Measurements from ENCODE around the gene ARPC4.

ARPC4 gene

GRCh38 chr3:9793161-9793781 is 389 bp downstream of the ARPC4 start:
- Histone ChIP-seq H3K9me3 (ENCODE audit: low read length) (no peaks in the 10 kb centered on the region), H4K20me1 (ENCODE audit: insufficient read depth, low read length) (no peaks in the 10 kb centered on the region), H3K4me2 (ENCODE audit: low read length) (peak overlapping the region; percentile 99), H3K4me3 (ENCODE audit: low read depth, low read length, poor library complexity, severe bottlenecking) (peak overlapping the region; percentile 93), H3K79me2 (ENCODE audit: insufficient read depth, low read length) (peaks cover 23% of the 10 kb centered on the region), H3K9ac (ENCODE audit: low read length) (peak overlapping the region; percentile 98), H3F3A (ENCODE audit: insufficient read depth, low read length) (no peaks in the 10 kb centered on the region), H3K36me3 (ENCODE audit: insufficient read depth, low read length) (peaks cover 57% of the 10 kb centered on the region), H2AFZ (ENCODE audit: low read length) (no peak overlapping the region), H3K27me3 (ENCODE audit: insufficient read depth, low read length) (no peaks in the 10 kb centered on the region), H3K27ac (ENCODE audit: low read depth, low read length, poor library complexity, severe bottlenecking) (peak overlapping the region; percentile 83), H3K9me2 (ENCODE audit: low read depth, low read length) (no peaks in the 10 kb centered on the region), H3K4me1 (ENCODE audit: insufficient read depth, low read length, severe bottlenecking) (peaks cover 33% of the 10 kb centered on the region)
- TF ChIP-seq CTCF (IDR thresholded peaks at IDR 0.05; ENCODE audit: low read length): no peak
- no peak for TF ChIP-seq EZH2 (IDR thresholded peaks at IDR 0.05; ENCODE audit: borderline replicate concordance, low read length)

GRCh38 chr3:9794400-9794799 is 1.5 kb downstream of the ARPC4 start:
- TF ChIP-seq EZH2 (IDR thresholded peaks at IDR 0.05; ENCODE audit: borderline replicate concordance, low read length) (no peak), CTCF (IDR thresholded peaks at IDR 0.05; ENCODE audit: low read length) (no peak)
- no peaks in the 10 kb centered on the region for H4K20me1 ChIP-seq (ENCODE audit: insufficient read depth, low read length)
- peak overlapping the region; percentile 93 for H3K4me3 ChIP-seq (ENCODE audit: low read depth, low read length, poor library complexity, severe bottlenecking)
- H3K27ac ChIP-seq (ENCODE audit: low read depth, low read length, poor library complexity, severe bottlenecking): no peak overlapping the region
- H3K9me3 ChIP-seq (ENCODE audit: low read length): no peaks in the 10 kb centered on the region
- H3K36me3 ChIP-seq (ENCODE audit: insufficient read depth, low read length): peaks cover 60% of the 10 kb centered on the region
- H3K9me2 ChIP-seq (ENCODE audit: low read depth, low read length): no peaks in the 10 kb centered on the region
- no peaks in the 10 kb centered on the region for H3K27me3 ChIP-seq (ENCODE audit: insufficient read depth, low read length)
- peaks cover 23% of the 10 kb centered on the region for H3K79me2 ChIP-seq (ENCODE audit: insufficient read depth, low read length)
- H2AFZ ChIP-seq (ENCODE audit: low read length): no peak overlapping the region
- H3K4me1 ChIP-seq (ENCODE audit: insufficient read depth, low read length, severe bottlenecking): peaks cover 33% of the 10 kb centered on the region
- peak overlapping the region; percentile 99 for H3K4me2 ChIP-seq (ENCODE audit: low read length)
- peak overlapping the region; percentile 20; the same call in 1 of the 2 replicates for H3K9ac ChIP-seq (ENCODE audit: low read length)
- no peaks in the 10 kb centered on the region for H3F3A ChIP-seq (ENCODE audit: insufficient read depth, low read length)

- H3K9me2 ChIP-seq (ENCODE audit: low read depth, low read length): no peaks in the 10 kb centered on the region
- peaks cover 23% of the 10 kb centered on the region for H3K79me2 ChIP-seq (ENCODE audit: insufficient read depth, low read length)
- TF ChIP-seq EZH2 (IDR thresholded peaks at IDR 0.05; ENCODE audit: borderline replicate concordance, low read length) (no peak), CTCF (IDR thresholded peaks at IDR 0.05; ENCODE audit: low read length) (no peak)
- H3K36me3 ChIP-seq (ENCODE audit: insufficient read depth, low read length): peaks cover 61% of the 10 kb centered on the region
- no peaks in the 10 kb centered on the region for H3K27me3 ChIP-seq (ENCODE audit: insufficient read depth, low read length)
- H3K4me3 ChIP-seq (ENCODE audit: low read depth, low read length, poor library complexity, severe bottlenecking): peak overlapping the region; percentile 93
- peak overlapping the region; percentile 99; the same call in 1 of the 2 replicates for H3K4me2 ChIP-seq (ENCODE audit: low read length)
- H3F3A ChIP-seq (ENCODE audit: insufficient read depth, low read length): no peaks in the 10 kb centered on the region
- H2AFZ ChIP-seq (ENCODE audit: low read length): no peak overlapping the region
- no peaks in the 10 kb centered on the region for H3K9me3 ChIP-seq (ENCODE audit: low read length)
- no peaks in the 10 kb centered on the region for H4K20me1 ChIP-seq (ENCODE audit: insufficient read depth, low read length)
- H3K9ac ChIP-seq (ENCODE audit: low read length): no peak overlapping the region; the same call in 1 of the 2 replicates
- peaks cover 33% of the 10 kb centered on the region for H3K4me1 ChIP-seq (ENCODE audit: insufficient read depth, low read length, severe bottlenecking)
- peak overlapping the region; percentile 2 for H3K27ac ChIP-seq (ENCODE audit: low read depth, low read length, poor library complexity, severe bottlenecking)
Observed at GRCh38 chr3:9795207-9795606, 2.3 kb downstream of the ARPC4 start.
